HCT116 (cell line): Measurements from ENCODE around the gene SNIP1.

Experiments
- CTCF ChIP-seq, 3 experiments: fragments of 200-600 bp in 1 of 3; sonication (generic) in 1 of 3; IDR thresholded peaks in 2 of 3; conservative IDR thresholded peaks in 1 of 3; 2 replicates each; pipeline ENCODE4 v1.5.1; 2012 to 2017; ENCODE audit warnings: low read depth in 2 of 3, low read length in 2 of 3, antibody characterized with exemption in 1 of 3, borderline replicate concordance in 1 of 3, control low read depth in 1 of 3, mild to moderate bottlenecking in 1 of 3, mixed read lengths in 1 of 3, mixed run types in 1 of 3, moderate library complexity in 1 of 3; ENCODE audit not compliant: insufficient read depth in 1 of 3
- MAX ChIP-seq: IDR thresholded peaks from 2 replicates; pipeline ENCODE4 v1.6.1; 2012

DNA sequence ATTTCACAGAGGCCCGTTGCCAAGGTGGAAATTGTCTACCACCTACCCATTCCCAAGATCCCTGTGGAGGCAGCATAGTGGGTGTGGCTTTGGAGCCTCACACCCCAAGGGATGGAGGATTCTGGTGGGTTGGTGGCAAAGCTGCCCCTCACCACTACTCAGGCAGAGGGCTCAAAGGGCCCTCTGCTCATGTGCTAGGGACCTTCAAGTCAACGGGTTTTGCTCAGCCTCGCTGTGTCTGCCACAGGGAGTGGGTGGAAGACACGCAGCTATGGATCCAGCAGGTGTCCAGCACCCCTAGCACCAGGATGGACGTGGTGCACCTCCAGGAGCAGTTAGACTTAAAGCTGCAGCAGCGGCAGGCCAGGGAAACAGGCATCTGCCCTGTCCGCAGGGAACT lies 5.0 kb upstream of the SNIP1 start:
- TF ChIP-seq MAX: no peak
- TF ChIP-seq CTCF (IDR thresholded peaks at IDR 0.05 in 2 of 3, conservative IDR thresholded peaks at IDR 0.05 in 1 of 3; ENCODE audit: borderline replicate concordance in 1 of 3, insufficient read depth in 1 of 3, low read depth in 2 of 3, low read length in 2 of 3): no peak
